HG03442 (cell line): Measurements from ENCODE around the gene TNRC6C.
"Not testable (repeated sequence)": the region's sequence is repeated elsewhere in the genome, so short reads cannot be mapped to it uniquely, and the experiment has no call there.

Source experiments
- ATAC-seq: cut with Tn5 transposase; IDR thresholded peaks from one replicate; pipeline ENCODE4 v1.9.1; 2021; ENCODE audit warnings: mild to moderate bottlenecking, moderate library complexity; ENCODE audit not compliant: unreplicated experiment

The TNRC6C gene

GRCh38 chr17:78040440-78041385 lies 82.2 kb downstream of the TNRC6C start:
- no peak for ATAC-seq

GRCh38 chr17:78041386-78042179 lies 83.1 kb downstream of the TNRC6C start:
- ATAC-seq = no peak

- no peak for ATAC-seq
Observed at GRCh38 chr17:78042542-78042941, 84.0 kb downstream of the TNRC6C start.

GRCh38 chr17:78043031-78043430 lies 84.5 kb downstream of the TNRC6C start:
- no peak for ATAC-seq

- no peak for ATAC-seq
Observed at GRCh38 chr17:78044280-78044835, 85.9 kb downstream of the TNRC6C start.

GRCh38 chr17:78045316-78045715 lies 86.8 kb downstream of the TNRC6C start:
- ATAC-seq = no peak

GRCh38 chr17:78046923-78047322 lies 88.4 kb downstream of the TNRC6C start:
- ATAC-seq = no peak

- ATAC-seq = no peak
Observed at GRCh38 chr17:78048346-78049292, 90.1 kb downstream of the TNRC6C start.

- ATAC-seq = no peak
Observed at GRCh38 chr17:78049609-78050008, 91.1 kb downstream of the TNRC6C start.

GRCh38 chr17:78051186-78051972 lies 92.9 kb downstream of the TNRC6C start:
- no peak for ATAC-seq

- ATAC-seq = no peak
Observed at GRCh38 chr17:78053777-78054468, 95.4 kb downstream of the TNRC6C start.

- ATAC-seq = no peak
Observed at GRCh38 chr17:78057113-78057740, 98.7 kb downstream of the TNRC6C start.

GRCh38 chr17:78058001-78058400 lies 99.5 kb downstream of the TNRC6C start:
- ATAC-seq = no peak

GRCh38 chr17:78058581-78058980 lies 100.1 kb downstream of the TNRC6C start:
- no peak for ATAC-seq

GRCh38 chr17:78062596-78062995 lies 104.1 kb downstream of the TNRC6C start:
- no peak for ATAC-seq

GRCh38 chr17:78063489-78063888 lies 105.0 kb downstream of the TNRC6C start:
- no peak for ATAC-seq

- ATAC-seq = no peak
Observed at GRCh38 chr17:78064708-78065107, 106.2 kb downstream of the TNRC6C start.

- not testable (repeated sequence) for ATAC-seq
Observed at GRCh38 chr17:78066976-78067375, 108.5 kb downstream of the TNRC6C start.

- no peak for ATAC-seq
Observed at GRCh38 chr17:78069695-78070094, 111.2 kb downstream of the TNRC6C start.
